Stimulated activated CD4-positive, alpha-beta T cell treated with anti-CD3 and anti-CD28 coated beads, Interleukin-1b, Interleukin-23, amount 100 ng/mL, for 24 hours (primary cell): ENCODE measurements around the gene ZNF506.
A peak's percentile ranks its signal among the peaks of the same experiment; 100 is the strongest.
"Not testable (repeated sequence)": the region's sequence is repeated elsewhere in the genome, so short reads cannot be mapped to it uniquely, and the experiment has no call there.

Source experiments
- DNase-seq, 4 experiments: peaks; one replicate each; pipeline ENCODE4 v3.0.0-alpha.2; 2020; ENCODE audit warnings: low read depth in 4 of 4, low spot score in 1 of 4

Gene ZNF506

DNA sequence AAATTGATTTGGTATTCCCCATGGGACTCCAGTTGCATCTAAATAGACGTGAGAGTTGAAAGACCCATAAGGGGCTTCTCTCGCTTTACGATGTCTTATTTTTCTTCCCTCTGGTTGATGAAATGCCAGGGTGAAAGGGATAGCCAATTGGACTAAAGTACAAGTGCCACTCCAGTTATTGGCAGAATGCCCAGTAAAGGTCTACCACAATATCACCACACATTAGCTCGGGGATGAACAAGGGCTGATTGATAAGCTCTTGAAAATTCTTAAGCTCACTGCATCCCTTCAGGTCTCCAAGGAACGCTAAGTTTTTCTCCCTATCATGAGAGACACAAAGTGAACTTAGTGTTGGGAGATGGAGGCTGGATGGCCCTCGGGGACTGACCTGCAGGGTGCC is 39.8 kb downstream of the ZNF506 start:
- not testable (repeated sequence) for DNase-seq

DNA sequence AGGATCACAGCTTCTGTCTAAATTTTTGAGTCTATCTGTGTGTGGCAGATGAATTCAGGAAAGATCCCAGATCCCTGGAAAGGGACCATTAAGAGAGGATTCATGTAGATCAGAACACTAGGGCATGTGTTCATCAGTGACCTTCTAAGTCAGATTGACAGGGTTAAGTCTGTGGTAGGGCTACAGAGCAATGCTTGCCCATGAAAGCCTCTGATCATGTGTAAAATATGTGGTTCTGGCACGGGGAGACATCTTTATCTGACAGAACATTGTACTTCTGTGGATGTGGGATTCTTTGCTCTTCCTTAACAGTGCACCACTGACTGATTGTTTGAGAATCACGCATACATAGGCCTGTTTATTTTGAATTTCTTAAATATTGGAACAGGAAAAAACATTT is 42.9 kb downstream of the ZNF506 start:
- DNase-seq, result no peak

DNA sequence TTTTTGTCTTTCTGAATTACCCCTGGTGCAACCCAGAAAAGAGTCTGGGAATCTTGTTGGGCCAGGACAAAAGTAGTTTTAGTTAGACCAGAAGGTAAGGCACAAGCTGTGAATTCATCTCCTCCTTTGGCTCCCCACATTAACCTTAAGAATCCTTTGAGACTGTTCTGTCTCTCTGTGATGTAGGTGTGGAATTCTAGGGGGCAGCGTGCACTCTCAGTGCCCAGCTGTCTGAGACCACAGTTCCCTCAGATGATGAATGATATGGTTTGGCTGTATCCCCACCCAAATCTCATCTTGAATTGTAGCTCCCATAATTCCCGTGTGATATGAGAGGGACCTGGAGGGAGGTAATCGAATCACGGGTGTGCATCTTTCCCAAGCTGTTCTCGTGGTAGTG is 43.9 kb downstream of the ZNF506 start:
- no peak for DNase-seq

DNA sequence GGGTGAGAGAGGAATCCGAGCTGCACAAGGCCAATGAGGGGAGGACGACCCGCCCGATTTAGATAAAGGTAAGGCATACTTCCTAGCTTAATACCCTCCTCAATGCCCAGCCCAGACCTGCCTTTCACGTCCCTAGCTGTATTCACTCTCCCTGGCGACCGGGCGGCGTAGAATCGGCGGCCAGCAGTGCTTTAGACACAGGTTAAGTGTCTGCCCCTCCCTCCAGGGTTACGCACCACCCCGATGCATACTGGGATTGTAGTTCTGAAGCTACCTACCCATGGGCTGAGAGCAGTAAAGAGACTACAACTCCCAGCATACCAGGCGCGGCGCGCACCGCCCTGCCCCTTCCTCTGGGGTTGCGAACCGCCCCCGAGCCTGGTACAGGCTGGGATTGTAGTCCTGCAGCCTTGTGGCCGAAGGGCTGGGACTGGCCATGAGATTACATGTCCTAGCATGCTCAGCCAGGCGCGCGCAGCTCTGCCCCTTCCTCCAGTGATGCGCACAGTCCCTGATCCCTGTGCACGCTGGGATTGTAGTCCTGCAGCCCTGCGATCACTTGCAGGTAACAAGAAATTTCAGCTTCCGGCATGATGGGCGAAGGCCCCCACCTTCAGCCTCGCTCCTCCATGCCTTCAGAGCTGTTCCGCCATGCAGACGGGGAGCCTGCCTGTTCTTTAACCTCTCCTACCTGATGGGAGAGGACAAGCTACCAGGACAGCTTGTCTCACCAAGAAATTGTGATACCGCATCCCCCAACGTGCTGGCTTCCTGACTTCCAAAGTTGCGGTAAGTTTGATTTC is 45.1 kb downstream of the ZNF506 start:
- peak; percentile 69 to 88 (median 79) for DNase-seq

DNA sequence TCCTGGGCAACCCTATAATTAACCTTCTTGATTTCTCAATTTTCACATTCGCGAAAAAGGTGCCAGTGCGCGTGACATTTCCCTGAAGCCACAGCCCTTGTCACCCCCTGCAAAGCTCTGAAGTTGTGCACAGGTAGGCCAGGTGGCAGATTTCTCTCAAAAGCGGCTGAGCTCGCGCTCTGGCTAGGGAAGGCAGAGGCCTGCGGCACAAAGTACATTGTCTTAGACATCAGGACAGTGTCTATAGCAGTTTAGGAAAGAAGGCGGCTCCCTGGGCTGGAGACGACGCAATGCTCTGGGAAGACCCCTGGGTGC is 45.7 kb downstream of the ZNF506 start:
- DNase-seq, result peak in 2 of 4 experiments; percentile 1 to 2

DNA sequence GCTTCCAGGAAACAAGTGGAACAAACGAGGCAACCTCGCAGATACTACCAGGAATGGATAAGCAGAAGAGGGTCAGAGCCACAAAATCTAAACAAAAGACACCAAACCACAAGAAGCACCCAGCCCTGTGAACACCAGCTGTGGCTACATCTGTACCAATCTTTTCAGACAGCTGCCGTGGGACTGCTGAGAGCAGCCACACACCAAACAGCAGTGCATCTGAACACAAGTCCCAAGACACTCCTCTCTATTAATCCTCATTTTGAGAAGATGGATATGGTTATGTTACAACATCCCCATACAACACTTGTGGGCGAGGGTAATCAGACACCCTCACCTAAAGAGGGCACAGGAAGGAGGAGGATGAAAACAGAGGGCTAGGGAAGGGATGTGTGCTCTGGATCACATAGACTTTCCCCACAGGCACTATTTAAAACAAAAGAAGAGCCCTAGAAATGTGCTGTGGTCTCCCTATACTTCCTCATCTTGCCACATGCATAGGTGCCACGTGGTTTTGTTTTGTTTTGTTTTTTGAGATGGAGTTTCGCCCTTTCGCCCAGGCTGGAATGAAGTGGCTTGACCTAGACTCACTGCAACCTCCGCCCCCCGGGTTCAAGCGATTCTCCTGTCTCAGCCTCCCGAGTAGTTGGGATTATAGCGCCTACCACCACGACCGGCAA is 47.1 kb downstream of the ZNF506 start:
- no peak for DNase-seq

DNA sequence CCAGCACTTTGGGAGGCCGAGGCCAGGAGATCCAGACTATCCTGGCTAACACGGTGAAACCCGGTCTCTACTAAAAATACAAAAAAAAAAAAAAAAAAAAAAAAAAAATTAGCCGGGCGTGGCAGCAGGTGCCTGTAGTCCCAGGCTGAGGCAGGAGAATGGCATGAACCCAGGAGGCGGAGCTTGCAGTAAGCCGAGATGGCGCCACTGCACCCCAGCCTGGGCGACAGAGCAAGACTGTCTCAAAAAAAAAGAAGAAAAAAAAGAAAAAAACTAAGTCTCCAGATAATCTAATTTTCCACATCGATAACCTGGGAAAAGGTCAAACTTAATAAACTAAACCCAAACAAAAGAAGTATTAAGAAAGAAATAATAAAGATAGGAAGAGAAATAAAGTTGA is 49.6 kb downstream of the ZNF506 start:
- DNase-seq, result not testable (repeated sequence)

DNA sequence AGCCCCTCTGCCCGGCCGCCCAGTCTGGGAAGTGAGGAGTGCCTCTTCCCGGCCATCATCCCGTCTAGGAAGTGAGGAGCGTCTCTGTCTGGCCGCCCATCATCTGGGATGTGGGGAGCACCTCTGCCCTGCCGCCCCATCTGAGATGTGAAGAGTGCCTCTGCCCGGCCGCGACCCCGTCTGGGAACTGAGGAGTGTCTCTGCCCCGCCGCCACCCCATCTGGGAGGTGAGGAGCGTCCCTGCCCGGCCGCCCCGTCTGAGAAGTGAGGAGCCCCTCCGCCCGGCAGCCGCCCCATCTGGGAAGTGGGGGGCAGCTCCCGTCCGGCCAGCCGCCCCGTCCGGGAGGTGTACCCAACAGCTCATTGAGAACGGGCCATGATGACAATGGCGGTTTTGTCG is 51.6 kb downstream of the ZNF506 start:
- DNase-seq, result not testable (repeated sequence)

DNA sequence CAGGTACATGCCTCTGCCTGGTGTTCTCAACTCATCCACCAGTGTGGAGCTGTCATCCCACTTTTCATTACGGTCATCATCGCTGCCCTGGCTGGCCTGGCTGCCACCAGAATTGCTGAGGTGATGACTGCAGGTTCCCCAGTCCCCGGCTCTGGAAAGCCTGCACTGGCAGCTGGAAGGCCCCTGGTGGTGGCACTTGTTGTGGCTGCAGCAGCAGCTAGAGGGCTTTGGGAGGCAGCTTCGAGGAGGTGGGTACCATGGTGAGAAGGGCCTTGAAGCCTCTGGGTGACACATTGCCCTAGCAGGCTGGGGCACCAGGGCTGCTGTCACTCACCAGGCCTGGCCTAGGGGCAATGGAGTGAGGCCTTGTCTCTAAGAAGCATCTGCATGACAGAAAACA is 63.4 kb downstream of the ZNF506 start:
- no peak for DNase-seq

DNA sequence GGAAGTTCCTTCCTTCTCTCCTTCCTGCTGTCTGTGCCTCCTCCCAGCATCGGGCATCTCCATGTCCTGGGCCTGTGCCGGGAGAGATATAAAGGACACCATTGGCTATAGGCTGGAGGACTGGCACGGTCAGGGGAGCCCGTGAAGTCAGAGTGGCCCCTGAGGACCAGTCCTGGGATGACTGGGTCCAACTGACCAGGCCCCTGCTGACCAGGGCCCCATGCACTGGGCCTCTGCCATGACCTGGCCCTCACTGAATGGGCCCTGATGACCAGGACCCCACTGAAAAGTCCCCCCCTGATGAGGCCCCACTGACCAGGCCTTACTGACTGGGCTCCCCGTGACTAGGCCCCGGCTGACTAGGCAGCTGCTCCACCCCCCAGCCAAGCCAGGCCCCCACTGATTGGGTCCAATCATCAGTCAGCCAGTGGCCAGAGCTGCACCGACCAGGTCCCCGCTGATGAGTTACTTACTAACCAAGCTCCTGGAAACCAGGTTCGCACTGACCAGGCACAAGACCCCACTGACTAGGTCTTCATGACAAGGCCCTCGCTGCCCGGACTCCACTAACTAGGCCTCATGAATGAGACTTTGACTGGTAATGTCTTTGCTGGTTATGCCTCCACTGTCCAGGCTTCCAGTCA is 68.7 kb downstream of the ZNF506 start:
- DNase-seq, result no peak

DNA sequence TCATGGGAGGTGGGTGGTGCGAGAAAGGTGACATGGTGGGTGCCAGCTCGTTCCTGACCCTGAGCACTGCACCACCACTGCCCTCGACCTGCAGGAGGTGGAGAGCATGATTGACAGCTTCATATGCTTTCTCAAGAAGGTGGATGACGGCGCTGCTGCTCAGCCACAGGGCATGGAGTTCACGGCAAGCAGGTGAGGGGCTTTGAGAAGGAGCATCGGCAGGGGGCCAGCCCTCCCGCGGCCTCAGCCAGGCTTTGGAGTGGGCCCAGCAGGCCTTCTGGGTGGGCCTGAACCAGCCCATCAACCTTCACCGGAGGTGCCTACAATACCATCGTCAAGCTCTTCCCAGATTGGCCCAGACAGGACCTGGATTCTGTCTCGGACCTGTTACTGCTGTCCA is 69.7 kb downstream of the ZNF506 start:
- DNase-seq, result no peak

DNA sequence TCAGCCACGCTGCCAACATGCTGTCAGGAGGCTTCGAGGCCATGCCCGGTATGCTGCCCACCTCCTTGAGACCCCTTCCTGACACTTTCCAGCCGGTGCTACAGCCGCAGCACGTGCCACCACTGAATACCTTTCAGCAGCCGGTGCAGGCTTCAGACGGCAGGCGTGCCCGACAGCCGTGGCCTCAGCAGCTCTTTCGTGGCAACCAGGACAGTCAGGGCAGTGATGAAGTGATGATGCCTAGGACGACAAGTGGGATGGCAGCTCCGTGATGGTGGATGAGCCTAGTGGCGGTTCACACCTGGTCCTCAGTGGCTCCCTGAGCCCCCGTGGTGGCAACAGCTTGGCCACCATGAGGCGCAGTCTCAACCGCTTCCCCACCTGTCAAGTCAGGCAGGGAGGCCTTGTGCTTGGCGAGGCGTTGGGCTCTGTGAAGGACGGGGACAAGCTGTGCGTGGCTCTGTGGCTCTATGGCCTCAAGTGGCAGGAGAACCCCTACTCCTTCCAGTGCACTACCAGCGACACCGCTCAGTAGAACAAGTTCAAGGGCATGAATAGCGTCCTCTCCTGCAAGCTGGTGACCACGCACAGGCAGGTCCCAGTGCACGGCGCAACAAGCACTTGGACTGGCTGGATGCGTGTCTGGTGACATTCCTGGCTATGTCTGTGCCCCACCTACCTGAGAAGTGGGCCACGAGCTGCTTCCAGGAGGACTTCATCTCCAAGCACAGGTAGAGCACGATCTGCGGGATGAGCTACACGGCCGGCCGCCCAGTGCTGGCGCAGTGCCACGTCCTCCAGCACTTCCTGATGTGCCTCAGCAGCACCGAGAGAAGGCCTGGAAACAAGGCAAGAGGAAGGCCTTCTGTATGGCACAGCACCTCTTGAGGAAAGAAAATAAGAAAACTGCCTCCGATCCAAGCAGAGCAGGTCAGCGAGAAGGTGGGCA is 70.4 kb downstream of the ZNF506 start:
- DNase-seq, result no peak

DNA sequence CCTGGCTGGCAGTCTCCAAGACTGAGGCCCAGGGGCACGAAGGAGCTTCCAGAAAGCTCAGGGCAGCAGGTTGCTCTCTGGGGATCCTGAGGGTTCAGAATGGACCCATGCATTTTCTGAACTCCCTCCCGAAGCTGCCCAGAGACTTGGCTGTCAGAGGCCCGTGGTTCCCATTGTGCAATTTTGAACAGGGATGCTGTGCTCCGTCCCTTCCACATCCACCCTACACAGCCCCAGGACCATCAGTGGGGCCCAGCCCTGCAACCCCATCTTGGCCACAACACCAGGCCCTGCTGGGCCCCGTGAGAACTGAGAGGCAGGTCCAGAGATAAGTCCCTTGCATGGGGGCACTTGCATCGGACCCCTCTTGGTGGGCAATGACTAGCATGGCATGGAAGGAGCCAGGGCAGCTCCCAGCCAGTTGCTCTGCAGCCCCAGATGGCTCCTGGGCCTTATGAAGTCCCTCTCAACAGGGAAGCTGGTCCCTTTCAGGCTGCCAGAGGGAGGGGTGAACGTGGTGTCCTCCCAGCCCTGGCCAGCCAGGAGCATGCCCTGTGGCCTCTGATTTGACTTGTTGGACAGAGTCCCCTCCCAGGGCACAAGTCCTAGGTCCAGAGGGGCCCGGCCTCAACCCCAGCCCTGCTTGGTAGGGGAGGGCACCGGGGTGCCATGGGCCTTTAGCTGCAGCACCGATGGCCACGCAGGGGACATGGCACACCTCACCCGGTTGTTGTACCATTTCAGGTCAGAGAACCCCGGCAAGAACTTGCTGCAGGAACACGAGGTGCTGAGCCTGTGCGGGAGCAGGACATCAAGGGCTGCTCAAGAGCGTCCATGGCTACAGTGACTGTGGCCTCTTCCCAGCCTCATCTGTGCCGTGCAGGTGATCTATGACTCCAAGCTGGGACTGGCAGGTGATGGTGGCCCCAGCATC is 71.4 kb downstream of the ZNF506 start:
- no peak for DNase-seq

DNA sequence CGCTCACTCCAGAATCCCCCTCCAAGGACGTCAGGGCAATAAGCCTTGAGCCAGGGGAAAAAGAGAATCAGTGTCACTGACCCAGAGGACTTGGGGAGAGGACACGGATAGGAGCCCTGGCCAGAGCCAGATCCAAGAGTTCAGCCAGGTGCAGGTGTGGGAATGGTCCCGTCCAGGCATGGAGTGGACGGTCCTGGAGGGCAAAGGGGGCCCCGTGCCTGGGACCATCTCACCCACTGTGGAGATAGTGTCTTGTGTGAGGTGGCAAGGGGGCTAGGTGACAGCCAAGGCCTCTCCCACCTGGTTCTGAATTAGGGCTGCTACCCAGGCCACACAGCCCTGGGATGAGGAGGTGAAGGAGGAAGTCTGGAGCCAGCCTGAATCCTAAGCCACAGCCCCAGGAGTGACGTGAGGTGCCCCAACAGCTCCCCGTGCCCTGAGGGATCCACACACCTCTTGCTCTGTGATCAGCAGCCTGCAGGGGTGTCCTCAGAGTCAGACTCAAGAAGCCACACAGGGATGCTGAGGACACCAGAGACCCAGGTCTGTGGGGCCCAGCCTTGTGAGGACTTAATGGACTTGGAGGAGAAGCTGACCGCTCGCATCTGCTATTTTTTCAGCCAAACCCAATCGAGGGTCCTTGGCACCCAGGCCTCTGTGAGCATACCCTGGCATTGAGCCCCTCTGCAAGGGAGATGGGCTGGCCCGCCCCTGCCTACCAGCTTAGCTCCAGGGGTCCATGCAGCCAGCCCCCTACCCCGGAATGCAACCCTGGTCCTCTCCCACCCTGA is 72.2 kb downstream of the ZNF506 start:
- DNase-seq, result no peak

DNA sequence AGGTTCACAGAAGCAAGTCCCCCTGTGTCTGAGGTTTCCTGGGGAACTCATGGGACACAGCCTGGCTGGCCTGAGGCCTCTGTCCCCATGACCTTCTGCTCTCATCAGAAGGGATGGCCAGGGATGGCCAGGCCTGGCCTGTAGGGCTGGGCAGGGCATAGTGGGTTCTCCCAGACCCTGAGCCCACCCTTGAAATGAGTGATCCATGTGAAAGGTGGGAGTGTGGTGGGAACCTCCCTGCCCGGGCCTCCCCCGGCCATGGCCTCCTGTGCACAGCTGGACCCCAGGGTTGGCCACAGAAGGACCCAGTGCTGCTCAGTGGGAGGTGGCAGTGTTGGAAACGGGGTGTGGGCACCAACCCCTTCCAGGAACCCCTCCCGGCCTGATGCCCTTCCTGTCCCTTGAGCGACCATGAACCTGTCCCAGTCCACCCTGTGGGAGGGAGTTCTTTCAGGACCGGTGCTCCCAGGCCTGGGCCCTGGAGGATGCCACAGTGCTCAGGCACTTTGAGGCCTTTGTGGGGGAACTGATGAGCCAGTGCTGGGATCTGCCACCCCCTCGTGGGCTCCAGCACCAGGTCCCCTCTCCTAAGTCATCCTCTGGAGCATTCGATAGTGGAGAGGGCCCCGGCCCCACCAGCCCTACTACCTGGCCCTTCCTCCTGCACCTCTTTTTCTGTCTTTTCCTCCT is 73.2 kb downstream of the ZNF506 start:
- no peak for DNase-seq

DNA sequence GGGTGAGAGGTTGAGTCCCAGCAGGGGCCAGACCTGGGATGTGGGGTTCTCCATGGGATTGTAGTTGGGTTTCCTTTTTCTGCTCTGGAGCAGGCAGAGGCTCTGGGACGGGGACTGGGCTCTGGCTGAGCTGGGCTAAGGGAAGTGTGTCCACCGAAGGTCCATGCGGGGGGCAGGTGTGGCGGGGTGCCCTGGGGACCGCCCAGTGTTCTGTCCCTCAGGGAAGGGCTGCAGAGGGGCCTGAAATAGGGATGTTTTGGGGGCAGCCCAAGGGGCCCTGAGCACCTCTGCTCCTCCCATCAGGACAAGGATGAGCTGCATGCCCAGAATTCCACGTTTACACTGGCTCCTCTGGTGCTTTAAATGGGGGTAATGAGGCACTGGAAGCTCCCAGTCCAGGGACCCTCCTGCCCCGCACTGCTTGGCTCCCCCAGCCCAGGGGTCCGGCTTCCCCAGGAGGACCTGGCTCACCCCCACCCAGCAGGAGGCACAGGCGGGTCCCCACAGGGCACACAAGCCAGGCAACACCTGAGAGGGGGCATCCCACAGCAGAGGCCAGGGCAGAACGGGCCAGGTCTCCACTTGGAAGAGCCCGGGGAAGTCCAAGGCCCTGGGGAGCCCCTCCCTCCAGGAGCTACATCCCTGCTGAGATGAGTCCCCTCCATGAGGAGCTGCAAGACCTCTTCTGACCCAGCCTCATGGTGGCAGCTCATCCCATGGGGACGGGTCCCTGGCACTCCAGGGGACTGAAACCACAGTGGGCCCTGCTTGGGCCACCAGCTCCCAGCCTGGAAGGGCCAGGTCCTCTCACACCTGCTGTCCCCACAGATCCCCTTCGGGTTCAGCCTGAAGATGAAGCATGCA is 74.0 kb downstream of the ZNF506 start:
- no peak for DNase-seq

DNA sequence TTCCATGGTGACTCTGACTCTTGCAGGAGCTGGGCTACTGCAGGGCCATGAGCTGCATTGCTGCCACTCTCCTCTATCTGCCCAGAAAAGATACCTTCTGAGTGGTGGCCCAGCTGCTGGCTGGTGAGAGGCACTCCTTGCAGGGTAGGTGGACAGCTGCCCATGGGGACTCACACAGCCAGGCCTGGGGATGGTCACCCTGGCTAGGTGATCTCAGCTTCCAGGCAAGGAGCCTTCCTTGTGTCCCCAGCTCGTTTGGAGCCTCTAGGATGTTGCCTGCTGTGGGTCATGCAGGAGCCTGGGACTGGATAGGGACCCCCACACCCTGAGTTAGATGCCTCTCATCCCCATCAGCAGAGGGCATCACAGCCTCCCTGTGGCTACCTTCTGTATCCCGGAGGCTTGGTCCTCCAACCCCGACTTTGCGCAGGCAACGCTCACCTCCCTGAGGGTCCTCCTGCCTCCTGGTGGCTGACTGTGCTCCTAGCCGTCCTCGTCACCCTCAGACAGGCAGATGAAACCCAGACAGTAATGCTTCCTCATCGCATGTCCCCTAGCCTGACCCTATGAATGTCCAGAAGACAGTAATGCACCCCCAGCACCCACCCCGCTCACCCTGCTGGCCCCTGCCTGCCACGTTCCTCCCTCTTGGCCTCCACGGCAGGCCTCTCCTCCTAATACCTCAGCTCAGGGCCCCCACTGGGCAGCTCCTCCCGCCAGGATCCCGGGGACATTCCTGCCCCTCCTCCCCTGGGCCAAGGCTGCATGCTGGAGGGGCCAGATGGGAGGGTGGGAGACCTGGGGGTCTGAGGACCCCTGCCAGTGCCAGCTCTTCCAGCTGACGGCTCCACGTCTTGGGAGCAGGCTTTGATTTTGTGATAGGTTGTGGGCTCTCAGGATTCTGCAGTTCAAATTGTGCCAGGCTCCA is 75.0 kb downstream of the ZNF506 start:
- no peak for DNase-seq
